GM12878 (cell line): ENCODE results near the gene GMDS. TPM values are rescaled to one million over a fixed set of nuclear protein-coding genes. Genes with fewer than 3 reads are reported as not detected.

Experiments used
- ATAC-seq: fragments of 200-7000 bp; cut with Tn5 transposase; 3 replicates; pipeline ENCODE4 v1.9.1; 2020; ENCODE audit warnings: mild to moderate bottlenecking, moderate library complexity
- BruUV-seq: library from RNA; stranded (reverse); fragments of 400-500 nt; replicated peaks from 2 replicates; lab custom pipeline; 2021; lab: Mats Ljungman, UMichigan
- CTCF ChIA-PET: fragments of 300-600 bp; sonication (Branson Sonifier 250); formaldehyde crosslinking; extraction: SDS; loops from one replicate; lab custom pipeline; 2021; ENCODE audit warnings: inconsistent platforms; lab: Yijun Ruan, JAX
- POLR2A ChIA-PET: fragments of 350-600 bp; formaldehyde crosslinking; extraction: SDS; loops from one replicate; lab custom pipeline; 2021; ENCODE audit warnings: inconsistent platforms; lab: Charles Lee
- RAD21 ChIA-PET: fragments of 300-600 bp; sonication (Branson Sonifier 250); formaldehyde crosslinking; loops from one replicate; lab custom pipeline; 2023; ENCODE audit warnings: antibody characterized with exemption; ENCODE audit not compliant: unreplicated experiment; lab: Charles Lee
- SMC1A ChIA-PET: fragments of 300-600 bp; sonication (Branson Sonifier 250); formaldehyde crosslinking; loops from one replicate; lab custom pipeline; 2023; ENCODE audit not compliant: unreplicated experiment, uncharacterized antibody; lab: Charles Lee
- DNase-seq: peaks from one replicate; pipeline ENCODE4 v3.0.0-alpha.2; 2011; ENCODE audit warnings: low read depth, low spot score
- FAIRE-seq: peaks from 3 replicates; lab custom pipeline; 2011; peaks lifted over from hg19 to GRCh38; lab: Jason Lieb, UNC
- H2AFZ ChIP-seq: 2 replicates; pipeline ENCODE4 v1.6.0; 2011; ENCODE audit warnings: low read depth, low read length, control low read depth; ENCODE audit not compliant: control insufficient read depth
- H3K27ac ChIP-seq: 2 replicates; pipeline ENCODE4 v1.5.1; 2011; ENCODE audit warnings: control low read depth; ENCODE audit not compliant: control insufficient read depth, insufficient read depth
- H3K27me3 ChIP-seq, 2 experiments: replicated peaks in 1 of 2; 2 replicates each; pipeline versions ENCODE4 v1.6.0 to v1.6.1; 2011; ENCODE audit warnings: low read length in 1 of 2; ENCODE audit not compliant: control insufficient read depth in 2 of 2, insufficient read depth in 2 of 2
- H3K36me3 ChIP-seq, 2 experiments: 2 replicates each; pipeline ENCODE4 v1.5.1; 2011; ENCODE audit warnings: low read length in 1 of 2; ENCODE audit not compliant: control insufficient read depth in 2 of 2, insufficient read depth in 2 of 2
- H3K4me1 ChIP-seq: 2 replicates; pipeline ENCODE4 v1.6.1; 2011; ENCODE audit warnings: mild to moderate bottlenecking, low read length, moderate library complexity, mixed read lengths; ENCODE audit not compliant: control insufficient read depth, insufficient read depth
- H3K4me2 ChIP-seq: 2 replicates; pipeline ENCODE4 v1.6.0; 2011; ENCODE audit warnings: control low read depth; ENCODE audit not compliant: control insufficient read depth, insufficient read depth
- H3K4me3 ChIP-seq: fragments of 200-600 bp; sonication (generic); 2 replicates; pipeline ENCODE4 v1.5.1; 2016
- H3K79me2 ChIP-seq: 2 replicates; pipeline ENCODE4 v1.6.0; 2011; ENCODE audit warnings: low read length; ENCODE audit not compliant: control insufficient read depth, insufficient read depth
- H3K9ac ChIP-seq: 2 replicates; pipeline ENCODE4 v1.8.0; 2011; ENCODE audit warnings: low read length, control low read depth, mixed read lengths; ENCODE audit not compliant: control insufficient read depth, insufficient read depth
- H3K9me3 ChIP-seq: replicated peaks from 3 replicates; pipeline ENCODE4 v1.5.1; 2011; ENCODE audit warnings: mild to moderate bottlenecking, low read length; ENCODE audit not compliant: control insufficient read depth, insufficient read depth
- H4K20me1 ChIP-seq: 2 replicates; pipeline ENCODE4 v1.6.0; 2011; ENCODE audit not compliant: control insufficient read depth, insufficient read depth
- BCL3 ChIP-seq: IDR thresholded peaks from 2 replicates; pipeline ENCODE4 v1.6.1; 2011; ENCODE audit warnings: borderline replicate concordance, low read depth, mild to moderate bottlenecking, moderate library complexity, low read length; ENCODE audit not compliant: insufficient read depth, poor library complexity, severe bottlenecking
- BRCA1 ChIP-seq: IDR thresholded peaks from 2 replicates; pipeline ENCODE4 v1.6.1; 2011; ENCODE audit warnings: low read depth, low read length, improper control_type of control experiment
- CBFB ChIP-seq: IDR thresholded peaks from 2 replicates; pipeline ENCODE4 v1.6.1; 2016; ENCODE audit warnings: antibody characterized with exemption, low read depth
- ELK1 ChIP-seq: IDR thresholded peaks from 2 replicates; pipeline ENCODE4 v1.6.1; 2012; ENCODE audit warnings: low read depth, low read length, improper control_type of control experiment
- GATAD2B ChIP-seq: fragments of 450-650 bp; conservative IDR thresholded peaks from 2 replicates; pipeline ENCODE4 v1.6.1; 2017; ENCODE audit warnings: low read depth, mild to moderate bottlenecking, moderate library complexity
- IKZF1 ChIP-seq: fragments of 450-650 bp; conservative IDR thresholded peaks from 2 replicates; pipeline ENCODE4 v1.6.1; 2017; ENCODE audit warnings: antibody characterized with exemption, mild to moderate bottlenecking
- JUND ChIP-seq: IDR thresholded peaks from 2 replicates; pipeline ENCODE4 v1.6.1; 2012; ENCODE audit warnings: low read depth, mild to moderate bottlenecking, low read length, improper control_type of control experiment, moderate library complexity
- MTA3 ChIP-seq: IDR thresholded peaks from 2 replicates; pipeline ENCODE4 v1.6.1; 2012; ENCODE audit warnings: low read length, inconsistent platforms, borderline replicate concordance
- PKNOX1 ChIP-seq: fragments of 450-650 bp; IDR thresholded peaks from 2 replicates; pipeline ENCODE4 v1.6.1; 2016; ENCODE audit warnings: mild to moderate bottlenecking
- SMAD1 ChIP-seq: fragments of 450-650 bp; IDR thresholded peaks from 2 replicates; pipeline ENCODE4 v1.6.1; 2018; ENCODE audit warnings: mild to moderate bottlenecking, low read depth; ENCODE audit not compliant: partially characterized antibody
- SREBF1 ChIP-seq: IDR thresholded peaks from 2 replicates; pipeline ENCODE4 v1.6.1; 2012; ENCODE audit warnings: mild to moderate bottlenecking, low read length
- TCF7 ChIP-seq: IDR thresholded peaks from 2 replicates; pipeline ENCODE4 v1.6.1; 2014; ENCODE audit warnings: antibody characterized with exemption, borderline replicate concordance
- WGBS: methylation state at CpG from one replicate; pipeline ENCODE4 v1.1.6; 2016; ENCODE audit warnings: low lambda C conversion rate; ENCODE audit not compliant: insufficient replicate concordance, insufficient coverage; ENCODE audit errors: missing lambda C conversion rate; 5-methylcytosine and 5-hydroxymethylcytosine counted together
- in situ Hi-C: fragments of 300-500 bp; cut with MboI; formaldehyde crosslinking; loops from 9 replicates; pipeline ENCODE4 v1.14.3; 2018; ENCODE audit warnings: mixed read lengths
- intact Hi-C: fragments of 100-400 bp; cut with micrococcal nuclease; formaldehyde crosslinking; loops from one replicate; pipeline ENCODE4 v1.14.2; 2022; ENCODE audit not compliant: unreplicated experiment
- polyA plus RNA-seq, 11 experiments: library from polyadenylated mRNA; depleted of rRNA in 4 of 11; unstranded in 6 of 11; stranded (reverse) in 5 of 11; fragments of >200 nt; fragmentation: Nextera tagmentation in 4 of 11; fragmentation: Illumina TruSeq in 1 of 11; extraction: Ambion mirVana in 4 of 11; extraction: Trizol in 1 of 11; gene quantifications; 1 replicate in 1 of 11; 2 replicates in 10 of 11; pipeline versions ENCODE4 v1.2.1 to v1.2.3, GENCODE V29; 2011 to 2016; ENCODE audit warnings: inconsistent platforms in 2 of 11, missing spikeins in 2 of 11, low read depth in 1 of 11
- total RNA-seq, 4 experiments: library from RNA; depleted of rRNA in 3 of 4; stranded (reverse); fragments of >200 nt in 3 of 4; fragmentation: Illumina TruSeq in 1 of 4; extraction: Trizol in 1 of 4; gene quantifications; 2 replicates each; pipeline versions ENCODE4 v1.2.1 to v1.2.3, GENCODE V29; 2013 to 2021
- TF ChIP-seq, protein P1 (sequence below): IDR thresholded peaks from 2 replicates; pipeline ENCODE4 v1.6.1; 2012; ENCODE audit warnings: low read length, inconsistent platforms

GMDS gene
- total and polyA plus RNA-seq, 10 of the 15 experiments (the other 5 are each of a cell fraction or from before 2014, with no cell fraction given) = 0.61 to 53.8 (median 29.3) TPM

GRCh38 chr6:1984346-1984994, 260.9 kb downstream of the GMDS start:
- TF ChIP-seq, protein P1, sequence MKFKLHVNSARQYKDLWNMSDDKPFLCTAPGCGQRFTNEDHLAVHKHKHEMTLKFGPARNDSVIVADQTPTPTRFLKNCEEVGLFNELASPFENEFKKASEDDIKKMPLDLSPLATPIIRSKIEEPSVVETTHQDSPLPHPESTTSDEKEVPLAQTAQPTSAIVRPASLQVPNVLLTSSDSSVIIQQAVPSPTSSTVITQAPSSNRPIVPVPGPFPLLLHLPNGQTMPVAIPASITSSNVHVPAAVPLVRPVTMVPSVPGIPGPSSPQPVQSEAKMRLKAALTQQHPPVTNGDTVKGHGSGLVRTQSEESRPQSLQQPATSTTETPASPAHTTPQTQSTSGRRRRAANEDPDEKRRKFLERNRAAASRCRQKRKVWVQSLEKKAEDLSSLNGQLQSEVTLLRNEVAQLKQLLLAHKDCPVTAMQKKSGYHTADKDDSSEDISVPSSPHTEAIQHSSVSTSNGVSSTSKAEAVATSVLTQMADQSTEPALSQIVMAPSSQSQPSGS = no peak
- no peak for TF ChIP-seq ELK1
- no peak for TF ChIP-seq GATAD2B
- TF ChIP-seq BRCA1 = no peak
- no peak for TF ChIP-seq SMAD1
- no peak for TF ChIP-seq TCF7
- no peak for TF ChIP-seq CBFB
- no peak for TF ChIP-seq MTA3
- no peak for TF ChIP-seq IKZF1
- TF ChIP-seq BCL3 = no peak
- TF ChIP-seq SREBF1 = no peak
- no peak for TF ChIP-seq JUND
- no peak for TF ChIP-seq PKNOX1
- Histone ChIP-seq H3K4me3 (no peak overlapping the region), H3K4me1 (no peaks in the 10 kb centered on the region), H3K9me3 (peaks cover 2% of the 10 kb centered on the region; the same call in 2 of the 3 replicates), H3K9ac (no peak overlapping the region), H3K4me2 (no peak overlapping the region), H3K36me3 (no peaks in the 10 kb centered on the region), H3K27me3 (no peaks in the 10 kb centered on the region), H3K27ac (no peak overlapping the region), H4K20me1 (no peaks in the 10 kb centered on the region), H3K79me2 (no peaks in the 10 kb centered on the region), H2AFZ (no peak overlapping the region)
- intact Hi-C loops (no loop called here), in situ Hi-C loops (no loop called here)
- SMC1A ChIA-PET = interaction anchor here (1.1 kb wide), 1 partner anchor 120 kb away, joined by 3 read pairs; no protein-coding TSS in a partner anchor
- no TSS peak for BruUV-seq
- POLR2A ChIA-PET = no interaction called here
- RAD21 ChIA-PET = no interaction called here
- CTCF ChIA-PET = interaction anchor here (1.0 kb wide), 1 partner anchor 16 kb away, joined by 3 read pairs; no protein-coding TSS in a partner anchor
- no peak for DNase-seq
- 100% methylated on average over 3 of the region's 3 CpGs for WGBS
- no peak for ATAC-seq
- no peak for FAIRE-seq
